GM19452 (cell line): Measurements from ENCODE around the gene GMEB1.
"Not testable (repeated sequence)": the region's sequence is repeated elsewhere in the genome, so short reads cannot be mapped to it uniquely, and the experiment has no call there.

Experiments used
- ATAC-seq: cut with Tn5 transposase; IDR thresholded peaks from one replicate; pipeline ENCODE4 v1.9.1; 2021; ENCODE audit not compliant: unreplicated experiment

GMEB1 gene

GRCh38 chr1:28668956-28669723 is 556 bp downstream of the GMEB1 start:
- peak; percentile 55 for ATAC-seq

- no peak for ATAC-seq
Measured at GRCh38 chr1:28671254-28671780, 2.7 kb downstream of the GMEB1 start.

- not testable (repeated sequence) for ATAC-seq
Measured at GRCh38 chr1:28672971-28673370, 4.4 kb downstream of the GMEB1 start.

GRCh38 chr1:28675924-28676257 is 7.3 kb downstream of the GMEB1 start:
- no peak for ATAC-seq

- no peak for ATAC-seq
Measured at GRCh38 chr1:28680151-28680550, 11.6 kb downstream of the GMEB1 start.

- ATAC-seq = no peak
Measured at GRCh38 chr1:28682840-28683239, 14.3 kb downstream of the GMEB1 start.

GRCh38 chr1:28684937-28685336 is 16.4 kb downstream of the GMEB1 start:
- ATAC-seq = no peak

- ATAC-seq = not testable (repeated sequence)
Measured at GRCh38 chr1:28691627-28692026, 23.0 kb downstream of the GMEB1 start.

GRCh38 chr1:28703629-28704028 is 35.0 kb downstream of the GMEB1 start:
- ATAC-seq = no peak

- no peak for ATAC-seq
Measured at GRCh38 chr1:28716336-28716735, 47.8 kb downstream of the GMEB1 start.

- no peak for ATAC-seq
Measured at GRCh38 chr1:28718166-28718565, 49.6 kb downstream of the GMEB1 start.

- no peak for ATAC-seq
Measured at GRCh38 chr1:28718586-28719331, 50.2 kb downstream of the GMEB1 start.

GRCh38 chr1:28719332-28719619 is 50.7 kb downstream of the GMEB1 start:
- ATAC-seq = no peak

GRCh38 chr1:28720376-28720775 is 51.8 kb downstream of the GMEB1 start:
- ATAC-seq = no peak

- not testable (repeated sequence) for ATAC-seq
Measured at GRCh38 chr1:28721927-28722326, 53.3 kb downstream of the GMEB1 start.

- ATAC-seq = not testable (repeated sequence)
Measured at GRCh38 chr1:28725365-28725764, 56.8 kb downstream of the GMEB1 start.

- no peak for ATAC-seq
Measured at GRCh38 chr1:28735961-28736449, 67.4 kb downstream of the GMEB1 start.

GRCh38 chr1:28736450-28737306 is 68.1 kb downstream of the GMEB1 start, which contains the start of gene YTHDF2:
Gene YTHDF2, plus strand, starts transcription at chr1:28736940. Its CDS starts 181 bp downstream, at chr1:28737121.
- peak; percentile 85 for ATAC-seq

GRCh38 chr1:28737307-28738132 is 68.9 kb downstream of the GMEB1 start:
- peak; percentile 1 for ATAC-seq

- ATAC-seq = no peak
Measured at GRCh38 chr1:28740118-28740517, 71.5 kb downstream of the GMEB1 start.
